Fibroblast of peridontal ligament (primary cell): ENCODE measurements around the gene FRMD4A.
"Not testable (repeated sequence)": the region's sequence is repeated elsewhere in the genome, so short reads cannot be mapped to it uniquely, and the experiment has no call there.

ENCODE experiments used
- DNase-seq: peaks from one replicate; pipeline ENCODE4 v3.0.0-alpha.2; 2010; ENCODE audit errors: extremely low read depth

FRMD4A gene

DNA sequence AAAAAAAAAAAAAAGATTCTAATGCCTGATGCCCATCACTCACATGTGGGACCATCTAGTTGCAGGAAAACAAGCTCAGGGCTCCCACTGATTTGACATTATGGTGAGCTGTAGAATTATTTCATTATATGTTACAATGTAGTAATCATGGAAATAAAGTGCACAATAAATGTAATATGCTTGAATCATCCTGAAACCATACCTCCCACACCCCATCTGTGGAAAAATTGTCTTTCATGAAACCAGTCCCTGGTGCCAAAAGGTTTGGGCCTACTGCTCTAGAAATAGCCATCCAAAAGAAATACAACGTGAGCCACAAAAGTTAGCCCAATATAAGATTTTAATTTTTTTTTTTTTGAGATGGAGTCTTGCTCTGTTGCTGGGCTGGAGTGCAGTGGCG, 478.8 kb downstream of the FRMD4A start:
- peak; percentile 13 for DNase-seq

DNA sequence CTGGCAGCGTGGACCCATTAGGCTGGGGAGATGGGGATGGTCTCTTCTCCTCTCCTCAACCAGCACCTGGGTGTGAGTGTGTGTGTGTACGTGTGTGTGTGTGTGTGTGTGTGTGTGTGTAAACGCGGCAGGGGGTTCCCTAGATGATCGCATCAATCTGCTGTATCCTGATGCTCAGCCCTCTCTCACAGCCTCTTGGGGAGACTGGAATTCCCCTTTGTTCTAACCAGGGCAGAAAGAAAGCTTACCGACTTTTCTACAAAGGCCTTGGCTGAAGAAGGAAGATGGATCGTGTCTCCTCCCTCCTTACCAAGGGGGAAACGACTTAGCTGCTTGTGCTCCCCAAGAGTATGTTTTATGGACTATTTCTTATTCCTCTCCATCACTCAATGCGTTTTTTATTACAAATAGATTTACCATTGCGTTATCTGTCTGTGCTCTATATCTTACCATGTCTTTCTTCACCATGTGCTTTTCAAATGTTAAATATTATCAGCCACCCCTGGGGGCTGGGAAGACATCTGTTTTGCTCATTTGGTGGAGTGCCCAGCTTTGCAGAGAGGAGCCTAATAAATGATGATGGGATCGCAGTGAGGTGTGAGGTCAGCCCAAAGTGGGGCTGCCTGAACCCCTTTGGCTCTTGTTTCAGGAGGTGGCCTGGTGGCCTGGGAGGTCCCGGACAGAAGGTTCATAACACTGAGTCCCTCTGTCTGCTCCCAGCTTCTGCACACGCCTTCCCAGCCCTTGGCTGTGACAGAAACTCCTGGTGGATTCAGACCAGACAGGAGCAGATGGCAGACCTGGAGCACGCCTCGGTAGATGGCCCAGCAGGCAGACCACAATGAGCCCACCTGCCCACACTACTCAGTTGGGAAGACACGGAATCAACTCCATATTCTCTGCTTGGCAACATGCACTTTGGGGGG, 481.9 kb downstream of the FRMD4A start:
- DNase-seq: no peak

DNA sequence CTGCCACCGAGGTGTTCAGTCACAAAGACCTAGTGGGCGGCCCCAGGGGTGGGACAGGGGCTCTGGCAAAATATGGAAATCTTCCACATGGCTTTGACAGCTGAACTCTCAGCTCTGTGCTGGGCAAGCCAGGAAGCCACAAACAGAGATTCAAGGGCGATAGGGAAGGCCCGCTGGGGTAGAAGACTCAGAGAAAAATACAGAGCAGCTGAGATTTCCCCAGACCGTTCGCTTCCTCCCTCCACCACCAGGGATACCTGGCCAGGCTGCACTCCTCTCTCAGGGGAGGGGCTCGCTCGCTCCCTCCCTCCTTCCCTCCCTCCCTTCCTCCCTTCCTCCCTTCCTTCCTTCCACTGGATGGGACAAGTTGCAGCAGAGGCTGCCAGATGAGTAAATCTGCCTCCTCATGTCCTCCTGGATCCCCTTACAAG, 483.5 kb downstream of the FRMD4A start:
- no peak for DNase-seq

DNA sequence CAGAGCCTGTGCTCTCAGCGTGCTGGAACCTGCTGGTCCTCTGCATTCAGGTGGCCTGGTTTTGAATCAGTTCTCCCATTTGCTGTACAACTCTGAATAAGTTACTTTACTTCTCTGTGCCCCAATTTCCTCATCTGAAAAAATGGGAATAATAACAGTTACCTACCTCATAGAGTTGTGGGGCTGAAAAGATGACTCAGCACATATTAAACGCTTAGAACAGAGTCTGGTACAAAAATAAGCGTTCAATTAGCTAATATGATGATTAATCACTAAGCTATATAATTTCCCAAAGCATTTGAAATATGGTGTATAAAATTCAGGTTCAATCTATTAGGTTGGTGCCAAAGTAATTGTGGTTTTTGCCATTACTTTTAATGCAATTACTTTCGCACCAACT, 484.8 kb downstream of the FRMD4A start:
- DNase-seq: no peak

DNA sequence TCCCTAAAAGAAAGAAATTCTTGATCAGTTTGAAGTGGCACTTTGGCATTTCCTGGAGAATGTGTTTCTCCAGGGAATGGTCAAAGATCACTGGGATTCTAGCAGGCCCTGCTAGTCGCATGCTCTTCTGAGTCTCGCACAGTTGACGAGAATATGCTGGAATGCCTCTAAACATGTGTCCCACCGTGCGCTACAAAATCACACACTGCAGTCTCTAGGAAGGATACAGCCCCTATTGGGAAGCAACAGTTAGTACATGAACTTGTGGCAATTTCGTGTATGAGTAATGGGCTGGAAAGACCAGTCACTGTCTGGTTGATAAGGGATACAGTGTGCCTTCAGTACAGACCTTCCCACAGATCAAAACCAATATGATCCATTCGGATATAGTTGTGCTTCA, 486.1 kb downstream of the FRMD4A start:
- no peak for DNase-seq

DNA sequence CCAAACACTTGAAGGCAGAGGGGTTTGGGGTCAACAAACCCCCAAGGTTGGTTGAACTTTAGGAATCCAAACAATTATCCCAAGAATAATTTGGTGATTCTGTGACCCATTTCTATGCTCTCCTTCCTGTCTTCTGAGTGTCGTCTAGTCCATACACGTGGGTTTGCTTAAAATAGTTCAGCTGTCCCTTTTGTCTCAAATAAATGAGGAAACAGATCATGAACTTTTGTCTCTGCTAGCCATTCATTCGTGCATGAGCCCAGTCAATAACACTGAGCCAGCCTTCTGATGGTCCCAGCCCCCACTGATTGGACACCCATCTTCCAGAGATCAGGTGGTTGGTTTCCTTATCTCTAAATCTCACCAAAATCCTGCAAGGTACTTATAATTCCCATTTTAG, 488.6 kb downstream of the FRMD4A start:
- DNase-seq: no peak

DNA sequence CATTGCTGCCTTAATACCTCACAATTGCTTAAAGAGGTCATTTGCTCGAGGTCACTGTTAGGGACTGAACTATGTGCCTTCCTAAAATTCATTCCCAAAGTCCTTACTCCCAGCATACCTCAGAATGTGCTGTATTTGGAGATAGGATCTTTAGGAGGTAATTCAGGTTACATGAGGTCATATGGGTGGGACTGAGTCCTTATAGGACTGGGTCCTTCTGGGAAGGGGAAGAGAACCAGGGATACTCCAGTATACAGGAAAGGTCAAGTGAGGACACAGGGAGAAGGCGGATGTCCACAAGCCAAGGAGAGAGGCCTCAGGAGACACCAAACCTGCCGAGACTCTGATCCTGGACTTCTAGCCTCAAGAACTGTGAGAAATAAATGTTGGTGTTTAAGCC, 490.7 kb downstream of the FRMD4A start:
- DNase-seq: no peak

DNA sequence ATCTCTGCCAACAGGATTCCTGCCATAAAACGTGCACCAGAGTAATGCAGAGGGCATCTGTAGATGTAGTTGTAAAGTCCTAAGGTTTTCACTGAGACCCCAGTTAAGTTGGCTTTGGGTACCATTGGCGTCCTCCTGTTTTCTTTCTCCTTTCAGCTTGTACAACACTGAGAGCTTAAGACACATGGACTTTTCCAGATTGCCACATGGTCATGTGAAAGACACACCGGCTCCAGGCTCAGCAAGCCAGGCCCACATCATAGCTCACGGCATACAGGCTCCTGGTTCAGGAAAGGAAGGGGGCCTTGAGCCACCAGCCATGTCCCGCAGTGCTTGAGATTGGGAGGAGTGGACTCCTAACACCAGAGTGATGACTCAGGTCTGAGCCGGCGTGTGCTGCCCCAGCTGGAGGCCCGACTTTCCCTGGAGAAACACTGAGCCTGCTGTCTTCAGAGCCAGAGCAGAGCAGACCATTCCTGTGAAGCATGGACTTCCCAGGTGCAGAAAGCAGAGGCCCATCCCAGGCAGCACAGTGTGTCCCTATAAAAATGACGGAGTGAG, 491.2 kb downstream of the FRMD4A start:
- peak; percentile 75 for DNase-seq

DNA sequence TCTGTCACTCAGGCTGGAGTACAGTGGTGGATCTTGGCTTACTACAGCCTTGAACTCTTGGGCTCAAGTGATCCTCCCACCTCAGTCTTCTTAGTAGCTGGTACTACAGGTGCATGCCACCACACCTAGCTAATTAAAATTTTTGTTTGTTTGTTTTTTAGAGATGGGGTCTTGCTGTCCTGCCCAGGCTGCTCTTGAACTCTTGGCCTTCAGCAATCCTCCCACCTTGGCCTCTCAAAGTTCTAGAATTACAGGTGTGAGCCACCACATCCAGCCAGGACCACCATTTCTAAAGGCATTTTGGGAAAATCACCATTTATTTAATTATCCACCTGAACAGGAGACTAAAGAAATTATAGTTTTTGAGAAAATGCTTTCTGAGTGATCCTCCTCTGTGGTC, 491.7 kb downstream of the FRMD4A start:
- no peak for DNase-seq

DNA sequence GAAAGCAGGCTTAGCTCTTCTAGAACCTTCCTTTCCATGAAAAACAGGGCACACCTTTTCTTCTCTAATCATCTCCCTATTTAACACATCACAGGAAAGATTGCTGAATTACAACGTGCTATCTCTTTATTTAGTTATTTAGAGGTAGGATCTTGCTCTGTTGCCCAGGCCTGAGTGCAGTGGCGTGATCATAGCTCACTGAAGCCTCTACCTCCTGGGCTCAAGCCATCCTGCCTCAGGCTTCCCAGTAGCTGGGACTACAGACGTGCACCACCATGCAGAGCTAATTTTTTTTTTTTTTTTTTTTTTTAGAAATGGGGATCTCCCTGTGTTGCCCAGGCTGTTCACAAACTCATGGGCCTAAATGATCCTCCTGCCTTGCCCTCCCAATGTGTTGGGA, 492.8 kb downstream of the FRMD4A start:
- DNase-seq: no peak

DNA sequence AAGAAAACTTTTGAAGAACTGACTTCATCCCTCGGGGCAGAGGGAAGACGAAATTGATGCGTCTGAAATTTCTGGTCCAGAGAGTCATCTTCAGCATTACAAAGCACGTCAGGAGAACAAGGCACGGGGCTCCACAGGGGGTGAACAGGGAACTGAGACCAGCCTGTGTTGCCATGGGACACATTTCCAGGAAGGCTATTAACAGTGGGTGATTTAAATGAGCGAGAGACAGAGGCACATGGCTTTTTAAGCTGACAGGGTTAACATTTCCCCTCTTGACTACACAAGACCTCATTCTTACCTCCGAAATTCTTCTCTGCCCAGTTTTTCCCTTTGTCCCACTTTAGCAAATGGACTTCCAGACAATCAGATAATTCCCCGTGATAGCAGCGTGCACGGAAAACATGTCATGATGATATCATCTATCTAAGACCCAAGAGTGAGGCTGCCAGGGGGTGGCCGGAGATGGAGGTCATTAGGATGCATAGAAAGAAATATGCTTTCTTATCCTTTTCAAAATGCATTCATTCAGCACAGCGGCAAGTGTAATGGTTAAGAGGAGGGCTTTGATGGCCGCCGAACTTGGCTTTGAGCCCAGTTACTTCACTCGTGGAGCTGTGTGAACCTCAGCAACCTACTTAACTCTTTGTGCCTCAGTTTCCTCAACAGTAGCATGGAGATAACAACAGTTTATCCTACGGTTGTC, 496.0 kb downstream of the FRMD4A start:
- DNase-seq: peak; percentile 16

DNA sequence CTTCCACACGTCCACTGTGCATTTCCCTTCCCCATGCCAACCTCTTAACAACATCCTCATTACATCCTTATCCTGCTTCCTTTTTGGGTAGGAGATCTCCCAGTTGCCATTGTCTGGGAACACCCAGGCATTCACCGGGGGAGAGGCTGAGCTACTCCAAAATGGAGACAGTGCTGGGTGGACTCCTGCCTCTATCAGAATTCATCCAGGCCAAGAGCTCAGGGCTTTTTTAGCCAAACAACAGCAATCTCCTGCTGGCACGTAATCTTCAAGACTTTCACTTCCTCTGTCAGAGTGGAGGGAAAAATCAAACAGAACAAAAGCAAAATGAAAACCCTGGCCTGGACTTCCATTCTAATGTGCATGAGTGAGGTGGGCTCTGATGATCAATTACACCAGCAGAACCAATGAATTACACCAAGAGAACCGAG, 499.0 kb downstream of the FRMD4A start:
- DNase-seq: peak; percentile 18

DNA sequence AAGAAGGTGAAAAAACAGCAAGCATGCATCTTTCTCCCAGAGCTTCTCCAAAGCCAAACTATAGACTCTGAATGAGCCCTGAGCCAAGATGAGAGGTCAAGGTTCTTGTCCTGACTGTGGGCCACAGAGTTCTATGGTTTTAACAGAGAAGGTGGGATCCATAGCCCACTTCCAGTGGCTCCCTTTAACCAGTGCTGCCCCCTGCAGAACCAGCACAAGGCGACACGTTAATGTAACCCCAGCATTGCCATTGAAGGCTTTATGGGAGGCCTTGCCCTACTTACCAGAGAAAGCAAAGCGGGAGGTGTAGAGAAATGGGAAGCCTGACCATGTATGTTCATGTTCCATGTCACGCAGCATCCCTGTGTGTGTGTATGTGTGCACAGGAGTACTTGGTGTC, 500.3 kb downstream of the FRMD4A start:
- DNase-seq: no peak

DNA sequence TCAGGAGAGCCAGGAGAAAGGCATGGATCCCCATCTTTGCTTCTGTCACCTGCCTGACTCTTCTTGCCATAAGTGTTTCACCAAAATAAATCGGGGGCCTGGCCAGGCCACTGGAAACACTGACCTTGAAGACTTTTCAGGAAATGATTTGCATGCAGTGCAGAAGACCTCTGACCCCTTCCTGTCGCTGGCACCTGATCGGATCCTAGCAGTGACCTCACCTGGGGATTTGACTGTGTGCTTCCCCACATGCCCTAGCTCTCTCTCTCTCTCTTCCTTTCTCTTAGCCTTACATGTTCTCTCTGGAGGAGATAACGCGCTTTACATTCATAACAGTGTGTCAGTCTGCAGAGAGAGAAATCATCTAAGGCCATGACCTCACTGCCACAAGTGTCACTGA, 500.9 kb downstream of the FRMD4A start:
- no peak for DNase-seq

DNA sequence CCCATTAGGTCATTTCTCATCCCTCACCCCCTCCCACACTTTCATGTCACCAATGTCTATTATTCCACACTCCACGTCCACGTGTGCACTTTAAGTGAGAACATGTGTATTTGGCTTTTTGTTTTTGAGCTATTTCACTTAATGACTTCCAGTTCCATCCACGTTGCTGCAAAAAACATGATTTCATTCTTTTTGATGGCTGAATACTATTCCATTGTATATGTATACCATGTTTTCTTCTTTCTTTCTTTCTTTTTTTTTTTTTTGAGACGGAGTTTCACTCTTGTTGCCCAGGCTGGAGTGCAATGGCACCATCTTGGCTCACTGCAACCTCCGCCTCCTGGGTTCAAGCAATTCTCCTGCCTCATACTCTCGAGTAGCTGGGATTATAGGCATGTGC, 502.4 kb downstream of the FRMD4A start:
- not testable (repeated sequence) for DNase-seq

DNA sequence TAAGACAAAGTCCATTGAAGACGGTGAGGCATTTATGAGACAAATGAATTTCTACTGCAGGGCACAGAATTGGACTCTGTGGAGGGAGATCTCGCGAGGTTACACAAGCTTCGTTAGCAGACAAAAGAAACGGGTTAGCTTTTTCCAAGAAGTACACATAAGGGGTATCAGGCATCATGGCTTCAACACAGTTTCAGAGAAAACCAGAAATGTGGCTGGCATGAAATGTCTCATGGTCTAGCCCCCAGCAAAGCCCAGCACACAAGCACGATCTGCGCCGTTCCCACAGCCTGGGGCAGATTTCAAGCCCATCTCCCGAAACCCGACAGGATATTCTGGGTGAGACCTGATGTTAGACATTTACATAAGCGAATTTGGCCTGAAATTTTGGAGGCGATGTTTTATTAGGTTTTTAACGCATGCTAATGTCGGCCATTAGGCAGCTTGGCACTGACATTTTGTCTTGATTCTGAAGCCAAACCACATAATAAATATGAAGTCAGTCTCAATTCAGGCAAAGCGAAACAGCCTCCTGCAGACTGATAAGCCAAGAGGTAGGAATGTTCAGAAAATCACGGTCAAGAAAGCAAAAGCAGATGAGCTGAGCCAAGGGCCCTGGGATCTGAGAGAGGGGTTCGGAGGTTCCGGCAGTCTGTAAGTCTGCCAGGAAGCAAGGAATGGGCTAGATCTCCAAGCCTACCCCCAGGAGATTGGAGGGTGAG, 503.5 kb downstream of the FRMD4A start:
- no peak for DNase-seq

DNA sequence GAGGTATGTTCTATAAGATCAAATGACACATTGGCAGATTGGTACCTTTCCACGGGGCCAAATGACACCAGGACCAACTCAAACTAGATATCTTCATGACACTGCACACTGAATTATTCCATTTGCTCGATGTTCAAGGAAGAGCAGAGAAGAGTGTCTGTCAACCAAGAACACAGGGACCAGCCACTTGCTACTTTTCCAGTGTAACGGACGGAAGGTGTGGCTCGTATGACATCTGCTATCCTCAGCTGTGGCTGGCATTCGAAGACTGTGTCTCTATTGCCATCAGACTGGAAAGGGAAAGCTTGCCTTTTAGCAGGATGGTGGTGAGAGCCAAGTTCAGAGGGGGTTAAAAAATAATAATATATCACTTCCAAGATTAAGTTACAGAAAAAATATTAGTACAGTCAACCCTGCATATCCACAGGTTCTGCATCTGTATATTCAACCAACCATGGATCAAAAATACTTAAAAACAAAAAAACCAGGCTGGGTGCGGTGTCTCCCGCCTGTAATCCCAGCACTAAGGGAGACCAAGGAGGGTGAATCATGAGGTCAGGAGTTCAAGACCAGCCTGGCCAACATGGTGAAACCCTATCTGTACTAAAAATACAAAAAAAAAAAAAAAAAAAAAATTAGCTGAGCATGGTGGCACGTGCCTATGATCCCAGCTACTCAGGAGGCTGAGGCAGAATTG, 506.9 kb downstream of the FRMD4A start:
- DNase-seq: peak; percentile 23

DNA sequence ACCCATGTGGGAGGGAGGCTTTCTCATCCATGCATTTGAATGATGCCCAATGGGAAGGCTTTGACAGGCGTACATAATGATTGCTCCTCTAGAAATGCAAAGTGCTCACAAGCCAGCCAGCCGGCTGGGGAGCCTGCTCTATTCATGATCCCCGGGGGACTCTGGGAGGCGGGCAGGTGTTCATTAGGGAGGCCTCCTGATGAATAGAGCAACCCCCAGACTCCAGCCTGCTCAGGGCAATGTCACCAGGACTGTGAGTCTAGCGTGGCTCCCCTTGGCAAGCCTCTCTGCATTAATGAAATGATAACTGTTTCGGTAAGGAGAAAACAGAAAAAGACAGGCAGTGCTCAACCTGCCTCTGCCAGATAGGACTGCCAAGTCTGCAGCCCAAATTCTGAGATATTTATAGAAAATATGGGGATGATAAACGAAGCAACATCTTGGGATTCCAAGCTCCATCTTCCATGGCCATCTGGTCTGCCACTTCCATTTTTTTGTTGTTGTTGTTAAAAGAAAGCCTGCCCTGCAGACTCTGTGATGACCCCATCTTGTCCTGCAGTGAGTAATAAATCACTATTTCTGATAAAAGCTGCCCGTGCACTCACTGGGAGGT, 507.5 kb downstream of the FRMD4A start:
- DNase-seq: no peak

DNA sequence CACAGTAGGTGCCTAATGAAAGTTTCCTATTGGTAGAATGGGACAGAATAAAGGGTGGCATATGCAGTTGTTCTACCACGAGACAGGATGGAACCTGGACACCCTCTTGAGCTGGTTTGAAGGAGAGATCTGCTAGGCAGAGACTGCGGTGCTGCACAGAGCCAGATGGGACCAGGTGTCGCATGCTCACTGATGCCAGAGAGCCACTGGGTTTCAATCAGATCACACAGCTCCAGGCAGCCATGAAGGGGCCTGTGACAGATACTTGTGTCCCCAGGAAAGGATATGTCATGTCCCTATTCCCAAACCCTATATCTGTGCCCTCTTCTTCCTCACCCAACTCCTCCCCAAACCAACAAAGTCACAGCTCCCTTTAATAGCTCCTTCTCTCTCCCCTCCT, 508.2 kb downstream of the FRMD4A start:
- no peak for DNase-seq

DNA sequence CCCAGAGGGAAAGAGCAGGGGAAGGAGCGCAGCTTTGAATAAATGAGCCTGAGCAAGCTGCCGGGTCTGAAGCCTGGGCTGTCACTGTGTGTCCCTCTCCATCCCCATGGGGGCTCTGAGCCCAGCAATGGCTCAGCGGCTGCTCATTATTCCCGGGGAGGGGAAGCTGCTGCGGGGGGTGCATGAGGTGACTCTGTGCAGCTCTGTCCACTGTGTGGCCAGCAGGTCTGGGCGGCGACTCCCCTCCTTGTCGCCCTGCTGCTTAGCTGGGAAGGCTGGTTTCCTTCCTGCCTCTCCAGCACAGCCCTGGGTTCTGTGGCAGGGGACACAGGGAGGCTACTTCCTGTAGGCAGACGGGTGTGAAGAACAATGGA, 509.8 kb downstream of the FRMD4A start:
- no peak for DNase-seq
